ENCODE data around the gene LYL1.

DNA sequence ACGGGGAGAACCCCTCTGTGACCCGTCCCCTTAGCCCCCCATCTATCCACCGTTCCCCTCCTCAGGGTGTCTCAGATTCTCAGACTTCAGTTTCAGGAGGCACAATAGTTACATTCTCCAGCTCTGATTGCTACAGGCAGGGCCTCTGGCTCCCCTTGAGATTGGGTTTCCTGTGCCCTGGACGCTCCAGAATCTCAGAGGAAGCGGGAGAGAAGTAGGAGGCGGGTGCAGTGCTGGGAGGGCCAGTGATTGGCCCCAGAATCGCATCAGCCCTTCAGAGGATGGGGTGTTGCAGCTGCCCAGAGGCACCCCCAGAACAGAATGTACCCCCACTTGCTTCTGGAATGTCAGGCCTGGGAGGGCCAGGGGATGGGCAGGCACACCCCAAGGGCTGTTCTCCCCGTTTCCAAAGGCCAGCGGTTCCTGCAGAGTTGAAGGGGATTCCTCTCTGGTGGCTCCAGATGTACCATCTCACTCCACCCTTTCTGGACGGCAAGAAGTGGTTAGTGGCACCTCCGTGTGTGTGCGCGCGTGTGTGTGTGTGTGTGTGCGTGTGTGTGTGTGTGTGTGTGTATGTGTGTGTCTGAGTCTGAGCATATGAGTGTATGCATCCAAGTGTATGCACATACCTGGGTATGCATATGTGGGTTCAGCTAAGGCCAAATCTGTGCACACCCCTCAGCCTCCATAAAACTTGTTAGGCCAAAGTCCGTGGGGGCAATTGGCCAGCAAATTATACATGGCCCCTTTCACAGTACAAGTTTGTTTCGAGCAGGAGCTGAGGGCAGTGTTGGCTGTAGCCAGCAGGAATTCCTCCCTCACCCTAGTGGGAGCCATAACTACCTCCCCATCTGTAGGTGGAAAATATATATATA is 35.5 kb downstream of the LYL1 start:
- TF ChIP-seq, protein P1, sequence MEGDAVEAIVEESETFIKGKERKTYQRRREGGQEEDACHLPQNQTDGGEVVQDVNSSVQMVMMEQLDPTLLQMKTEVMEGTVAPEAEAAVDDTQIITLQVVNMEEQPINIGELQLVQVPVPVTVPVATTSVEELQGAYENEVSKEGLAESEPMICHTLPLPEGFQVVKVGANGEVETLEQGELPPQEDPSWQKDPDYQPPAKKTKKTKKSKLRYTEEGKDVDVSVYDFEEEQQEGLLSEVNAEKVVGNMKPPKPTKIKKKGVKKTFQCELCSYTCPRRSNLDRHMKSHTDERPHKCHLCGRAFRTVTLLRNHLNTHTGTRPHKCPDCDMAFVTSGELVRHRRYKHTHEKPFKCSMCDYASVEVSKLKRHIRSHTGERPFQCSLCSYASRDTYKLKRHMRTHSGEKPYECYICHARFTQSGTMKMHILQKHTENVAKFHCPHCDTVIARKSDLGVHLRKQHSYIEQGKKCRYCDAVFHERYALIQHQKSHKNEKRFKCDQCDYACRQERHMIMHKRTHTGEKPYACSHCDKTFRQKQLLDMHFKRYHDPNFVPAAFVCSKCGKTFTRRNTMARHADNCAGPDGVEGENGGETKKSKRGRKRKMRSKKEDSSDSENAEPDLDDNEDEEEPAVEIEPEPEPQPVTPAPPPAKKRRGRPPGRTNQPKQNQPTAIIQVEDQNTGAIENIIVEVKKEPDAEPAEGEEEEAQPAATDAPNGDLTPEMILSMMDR (IDR thresholded peaks at IDR 0.05), result no peak
- no peak for TF ChIP-seq POLR2A (IDR thresholded peaks at IDR 0.05)

All from adrenal gland (tissue), 5 donors.